Measurements from ENCODE around the gene PARP4.

Gene PARP4

DNA sequence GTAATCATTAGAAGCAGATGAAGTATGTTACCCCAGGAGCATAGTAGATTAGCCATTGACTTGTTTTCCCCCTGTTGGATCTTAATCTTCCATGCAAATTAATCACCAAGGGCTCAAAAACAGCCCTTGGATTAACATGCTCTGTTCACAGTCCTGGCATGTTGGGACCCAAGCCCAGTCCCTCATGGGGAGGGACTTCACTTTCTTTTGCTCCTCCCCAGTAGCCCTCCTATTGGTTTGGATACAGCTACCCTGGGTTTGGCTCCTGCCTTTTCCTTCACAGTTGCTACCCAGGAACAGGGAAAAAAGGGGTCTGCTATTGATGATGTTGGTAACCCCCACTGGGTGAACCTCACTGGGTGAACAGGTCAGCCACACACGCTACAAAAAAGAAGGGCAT, 16.9 kb upstream of the PARP4 start:
- H3K27ac ChIP-seq (ENCODE audit: extremely low read depth, low read depth, low read length), result no peak overlapping the region
- TF ChIP-seq, protein P1, sequence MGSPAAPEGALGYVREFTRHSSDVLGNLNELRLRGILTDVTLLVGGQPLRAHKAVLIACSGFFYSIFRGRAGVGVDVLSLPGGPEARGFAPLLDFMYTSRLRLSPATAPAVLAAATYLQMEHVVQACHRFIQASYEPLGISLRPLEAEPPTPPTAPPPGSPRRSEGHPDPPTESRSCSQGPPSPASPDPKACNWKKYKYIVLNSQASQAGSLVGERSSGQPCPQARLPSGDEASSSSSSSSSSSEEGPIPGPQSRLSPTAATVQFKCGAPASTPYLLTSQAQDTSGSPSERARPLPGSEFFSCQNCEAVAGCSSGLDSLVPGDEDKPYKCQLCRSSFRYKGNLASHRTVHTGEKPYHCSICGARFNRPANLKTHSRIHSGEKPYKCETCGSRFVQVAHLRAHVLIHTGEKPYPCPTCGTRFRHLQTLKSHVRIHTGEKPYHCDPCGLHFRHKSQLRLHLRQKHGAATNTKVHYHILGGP (tag by site-specific recombination; IDR thresholded peaks at IDR 0.05), result no peak
- TF ChIP-seq ZNF202 (tag by site-specific recombination; IDR thresholded peaks at IDR 0.05; ENCODE audit: borderline replicate concordance) (no peak), ZNF596 (tag by site-specific recombination; IDR thresholded peaks at IDR 0.05) (no peak), ZNF785 (tag by site-specific recombination; IDR thresholded peaks at IDR 0.05) (no peak), ZNF521 (tag by site-specific recombination; IDR thresholded peaks at IDR 0.05) (no peak), ZNF558 (tag by site-specific recombination; IDR thresholded peaks at IDR 0.05) (no peak), ZFP69B (tag by site-specific recombination; IDR thresholded peaks at IDR 0.05) (no peak), ZNF114 (tag by site-specific recombination; IDR thresholded peaks at IDR 0.05) (no peak), ZNF214 (tag by site-specific recombination; IDR thresholded peaks at IDR 0.05; ENCODE audit: borderline replicate concordance) (no peak), ZNF140 (tag by site-specific recombination; IDR thresholded peaks at IDR 0.05) (no peak), ZIC2 (tag by site-specific recombination; IDR thresholded peaks at IDR 0.05) (no peak), ZNF274 (IDR thresholded peaks at IDR 0.05; ENCODE audit: low read length) (no peak), ZNF274 (tag by site-specific recombination; IDR thresholded peaks at IDR 0.05; ENCODE audit: borderline replicate concordance) (no peak)
- TF ChIP-seq, protein P2, sequence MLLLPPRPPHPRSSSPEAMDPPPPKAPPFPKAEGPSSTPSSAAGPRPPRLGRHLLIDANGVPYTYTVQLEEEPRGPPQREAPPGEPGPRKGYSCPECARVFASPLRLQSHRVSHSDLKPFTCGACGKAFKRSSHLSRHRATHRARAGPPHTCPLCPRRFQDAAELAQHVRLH (tag by site-specific recombination; IDR thresholded peaks at IDR 0.05), result no peak
- TF ChIP-seq, protein P3, sequence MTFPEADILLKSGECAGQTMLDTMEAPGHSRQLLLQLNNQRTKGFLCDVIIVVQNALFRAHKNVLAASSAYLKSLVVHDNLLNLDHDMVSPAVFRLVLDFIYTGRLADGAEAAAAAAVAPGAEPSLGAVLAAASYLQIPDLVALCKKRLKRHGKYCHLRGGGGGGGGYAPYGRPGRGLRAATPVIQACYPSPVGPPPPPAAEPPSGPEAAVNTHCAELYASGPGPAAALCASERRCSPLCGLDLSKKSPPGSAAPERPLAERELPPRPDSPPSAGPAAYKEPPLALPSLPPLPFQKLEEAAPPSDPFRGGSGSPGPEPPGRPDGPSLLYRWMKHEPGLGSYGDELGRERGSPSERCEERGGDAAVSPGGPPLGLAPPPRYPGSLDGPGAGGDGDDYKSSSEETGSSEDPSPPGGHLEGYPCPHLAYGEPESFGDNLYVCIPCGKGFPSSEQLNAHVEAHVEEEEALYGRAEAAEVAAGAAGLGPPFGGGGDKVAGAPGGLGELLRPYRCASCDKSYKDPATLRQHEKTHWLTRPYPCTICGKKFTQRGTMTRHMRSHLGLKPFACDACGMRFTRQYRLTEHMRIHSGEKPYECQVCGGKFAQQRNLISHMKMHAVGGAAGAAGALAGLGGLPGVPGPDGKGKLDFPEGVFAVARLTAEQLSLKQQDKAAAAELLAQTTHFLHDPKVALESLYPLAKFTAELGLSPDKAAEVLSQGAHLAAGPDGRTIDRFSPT (tag by site-specific recombination; IDR thresholded peaks at IDR 0.05), result no peak
- TF ChIP-seq, protein P4, sequence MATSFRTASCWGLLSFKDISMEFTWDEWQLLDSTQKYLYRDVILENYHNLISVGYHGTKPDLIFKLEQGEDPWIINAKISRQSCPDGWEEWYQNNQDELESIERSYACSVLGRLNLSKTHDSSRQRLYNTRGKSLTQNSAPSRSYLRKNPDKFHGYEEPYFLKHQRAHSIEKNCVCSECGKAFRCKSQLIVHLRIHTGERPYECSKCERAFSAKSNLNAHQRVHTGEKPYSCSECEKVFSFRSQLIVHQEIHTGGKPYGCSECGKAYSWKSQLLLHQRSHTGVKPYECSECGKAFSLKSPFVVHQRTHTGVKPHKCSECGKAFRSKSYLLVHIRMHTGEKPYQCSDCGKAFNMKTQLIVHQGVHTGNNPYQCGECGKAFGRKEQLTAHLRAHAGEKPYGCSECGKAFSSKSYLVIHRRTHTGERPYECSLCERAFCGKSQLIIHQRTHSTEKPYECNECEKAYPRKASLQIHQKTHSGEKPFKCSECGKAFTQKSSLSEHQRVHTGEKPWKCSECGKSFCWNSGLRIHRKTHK (tag by site-specific recombination; IDR thresholded peaks at IDR 0.05), result no peak
- TF ChIP-seq, protein P5, sequence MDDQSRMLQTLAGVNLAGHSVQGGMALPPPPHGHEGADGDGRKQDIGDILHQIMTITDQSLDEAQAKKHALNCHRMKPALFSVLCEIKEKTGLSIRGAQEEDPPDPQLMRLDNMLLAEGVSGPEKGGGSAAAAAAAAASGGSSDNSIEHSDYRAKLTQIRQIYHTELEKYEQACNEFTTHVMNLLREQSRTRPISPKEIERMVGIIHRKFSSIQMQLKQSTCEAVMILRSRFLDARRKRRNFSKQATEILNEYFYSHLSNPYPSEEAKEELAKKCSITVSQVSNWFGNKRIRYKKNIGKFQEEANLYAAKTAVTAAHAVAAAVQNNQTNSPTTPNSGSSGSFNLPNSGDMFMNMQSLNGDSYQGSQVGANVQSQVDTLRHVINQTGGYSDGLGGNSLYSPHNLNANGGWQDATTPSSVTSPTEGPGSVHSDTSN (CRISPR knock-in tag; IDR thresholded peaks at IDR 0.05), result no peak
- TF ChIP-seq, protein P6, sequence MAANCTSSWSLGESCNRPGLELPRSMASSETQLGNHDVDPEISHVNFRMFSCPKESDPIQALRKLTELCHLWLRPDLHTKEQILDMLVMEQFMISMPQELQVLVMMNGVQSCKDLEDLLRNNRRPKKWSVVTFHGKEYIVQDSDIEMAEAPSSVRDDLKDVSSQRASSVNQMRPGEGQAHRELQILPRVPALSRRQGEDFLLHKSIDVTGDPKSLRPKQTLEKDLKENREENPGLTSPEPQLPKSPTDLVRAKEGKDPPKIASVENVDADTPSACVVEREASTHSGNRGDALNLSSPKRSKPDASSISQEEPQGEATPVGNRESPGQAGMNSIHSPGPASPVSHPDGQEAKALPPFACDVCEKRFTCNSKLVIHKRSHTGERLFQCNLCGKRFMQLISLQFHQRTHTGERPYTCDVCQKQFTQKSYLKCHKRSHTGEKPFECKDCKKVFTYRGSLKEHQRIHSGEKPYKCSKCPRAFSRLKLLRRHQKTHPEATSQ (tag by site-specific recombination; IDR thresholded peaks at IDR 0.05), result no peak
- TF ChIP-seq, protein P7, sequence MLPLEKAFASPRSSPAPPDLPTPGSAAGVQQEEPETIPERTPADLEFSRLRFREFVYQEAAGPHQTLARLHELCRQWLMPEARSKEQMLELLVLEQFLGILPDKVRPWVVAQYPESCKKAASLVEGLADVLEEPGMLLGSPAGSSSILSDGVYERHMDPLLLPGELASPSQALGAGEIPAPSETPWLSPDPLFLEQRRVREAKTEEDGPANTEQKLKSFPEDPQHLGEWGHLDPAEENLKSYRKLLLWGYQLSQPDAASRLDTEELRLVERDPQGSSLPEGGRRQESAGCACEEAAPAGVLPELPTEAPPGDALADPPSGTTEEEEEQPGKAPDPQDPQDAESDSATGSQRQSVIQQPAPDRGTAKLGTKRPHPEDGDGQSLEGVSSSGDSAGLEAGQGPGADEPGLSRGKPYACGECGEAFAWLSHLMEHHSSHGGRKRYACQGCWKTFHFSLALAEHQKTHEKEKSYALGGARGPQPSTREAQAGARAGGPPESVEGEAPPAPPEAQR (tag by site-specific recombination; IDR thresholded peaks at IDR 0.05), result no peak
- H3K4me3 ChIP-seq (ENCODE audit: low read depth, low read length), result no peak overlapping the region
- no peaks in the 10 kb centered on the region for H3K9me3 ChIP-seq (ENCODE audit: control insufficient read depth, insufficient read depth, low read depth, low read length)
- POLR2A ChIA-PET, result no interaction called here
- no peaks in the 10 kb centered on the region for H3K4me1 ChIP-seq (ENCODE audit: control insufficient read depth, insufficient read depth, low read length)
- CTCF ChIA-PET, result interaction anchor here (0.6 kb wide), 1 partner anchor 439 kb away, joined by 4 read pairs; no protein-coding TSS in a partner anchor
- no peaks in the 10 kb centered on the region for H3K36me3 ChIP-seq (ENCODE audit: control insufficient read depth in 2 of 2, insufficient read depth in 1 of 2, low read length in 2 of 2)
